ENCODE results near the gene TRUB2.
A peak's percentile ranks its signal among the peaks of the same experiment; 100 is the strongest.
"Not testable (repeated sequence)": the region's sequence is repeated elsewhere in the genome, so short reads cannot be mapped to it uniquely, and the experiment has no call there.

TRUB2 gene

DNA sequence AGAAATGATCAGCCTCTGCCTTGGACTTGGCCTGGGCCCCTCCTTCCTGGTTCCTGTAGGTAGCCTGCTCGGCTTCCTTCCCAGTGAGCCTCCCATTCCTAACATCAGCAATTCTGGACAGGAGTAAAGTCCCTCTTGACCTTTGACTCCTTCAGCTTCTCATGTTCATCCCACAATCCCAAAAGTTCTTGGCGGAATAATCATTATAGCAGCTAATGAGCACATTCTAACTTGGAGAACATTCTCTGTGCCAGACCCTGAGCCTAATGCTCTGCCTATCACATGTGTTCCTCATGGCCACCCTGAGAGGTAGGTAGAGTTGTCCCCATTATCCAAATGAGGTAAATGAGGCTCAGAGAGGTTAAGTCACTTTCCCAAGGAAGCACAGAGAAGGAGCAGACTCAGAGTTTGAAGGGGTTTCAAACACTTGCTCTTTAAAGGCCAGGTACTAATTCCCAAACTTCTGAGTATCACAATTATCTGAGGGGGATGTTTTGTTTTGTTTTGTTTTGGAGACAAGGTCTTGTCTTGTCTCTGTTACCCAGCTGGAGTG lies 24.9 kb downstream of the TRUB2 start:
- no peak for DNase-seq

- DNase-seq: no peak
Measured at GRCh38 chr9:128296340-128297220, 25.7 kb downstream of the TRUB2 start.

DNA sequence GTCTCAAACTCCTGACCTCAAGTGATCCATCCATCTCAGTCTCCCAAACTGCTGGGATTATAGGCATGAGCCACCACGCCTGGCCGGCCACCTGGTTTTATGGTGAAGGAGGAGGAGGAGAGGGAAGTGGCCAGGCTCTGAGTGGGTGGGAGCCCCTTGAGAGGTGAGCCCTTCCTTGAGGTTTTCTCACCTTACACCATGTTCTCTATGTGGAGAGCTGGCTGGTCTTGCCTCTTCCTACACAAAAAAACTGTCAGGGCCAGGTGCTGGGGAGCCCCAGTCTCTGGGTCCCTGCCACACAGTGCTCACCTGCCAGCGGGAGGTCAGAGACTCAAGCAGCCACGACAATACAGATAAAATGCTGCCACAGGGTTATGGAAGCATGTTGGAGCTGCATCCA lies 28.1 kb downstream of the TRUB2 start:
- no peak for DNase-seq

GRCh38 chr9:128293091-128293490 lies 29.2 kb downstream of the TRUB2 start:
- no peak for DNase-seq

GRCh38 chr9:128292009-128292408 lies 30.2 kb downstream of the TRUB2 start:
- DNase-seq: no peak

DNA sequence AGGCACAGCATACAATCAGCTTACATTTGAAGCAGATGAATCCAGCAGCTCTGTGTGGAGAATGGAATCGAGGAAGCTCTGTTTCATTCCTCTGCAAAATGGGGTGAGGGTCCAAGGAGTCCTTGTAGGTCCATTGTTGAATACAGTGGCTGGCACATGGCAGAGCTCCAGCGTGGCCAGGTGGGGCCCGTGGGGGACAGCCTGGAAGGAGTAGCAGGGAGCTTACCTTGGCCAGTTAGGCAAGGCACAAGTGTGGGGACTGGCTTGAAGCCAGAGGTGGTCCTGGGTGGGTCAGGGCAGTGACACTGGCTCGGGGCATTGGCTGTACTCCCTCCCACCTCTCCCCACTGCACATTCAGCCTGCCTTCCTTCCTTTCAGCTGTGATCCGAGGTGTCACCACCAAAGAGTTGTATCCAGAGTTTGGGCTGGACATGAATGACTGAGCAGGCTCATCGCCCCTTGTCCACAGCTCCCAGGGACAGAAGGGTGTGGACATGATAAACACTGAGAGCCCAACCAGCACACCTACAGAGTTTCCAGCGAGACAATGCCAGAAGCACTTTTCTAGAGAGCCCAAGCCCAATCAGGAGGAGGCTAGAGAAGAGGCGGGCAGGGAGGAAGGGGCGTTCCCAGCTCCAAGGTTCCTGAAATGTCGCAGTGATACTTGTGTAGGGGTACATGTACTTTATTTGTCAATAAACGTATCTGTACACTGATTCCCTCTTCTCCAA lies 33.8 kb downstream of the TRUB2 start:
- no peak for DNase-seq

- peak; percentile 14 to 55 for DNase-seq
Measured at GRCh38 chr9:128286440-128286839, 35.8 kb downstream of the TRUB2 start.

DNA sequence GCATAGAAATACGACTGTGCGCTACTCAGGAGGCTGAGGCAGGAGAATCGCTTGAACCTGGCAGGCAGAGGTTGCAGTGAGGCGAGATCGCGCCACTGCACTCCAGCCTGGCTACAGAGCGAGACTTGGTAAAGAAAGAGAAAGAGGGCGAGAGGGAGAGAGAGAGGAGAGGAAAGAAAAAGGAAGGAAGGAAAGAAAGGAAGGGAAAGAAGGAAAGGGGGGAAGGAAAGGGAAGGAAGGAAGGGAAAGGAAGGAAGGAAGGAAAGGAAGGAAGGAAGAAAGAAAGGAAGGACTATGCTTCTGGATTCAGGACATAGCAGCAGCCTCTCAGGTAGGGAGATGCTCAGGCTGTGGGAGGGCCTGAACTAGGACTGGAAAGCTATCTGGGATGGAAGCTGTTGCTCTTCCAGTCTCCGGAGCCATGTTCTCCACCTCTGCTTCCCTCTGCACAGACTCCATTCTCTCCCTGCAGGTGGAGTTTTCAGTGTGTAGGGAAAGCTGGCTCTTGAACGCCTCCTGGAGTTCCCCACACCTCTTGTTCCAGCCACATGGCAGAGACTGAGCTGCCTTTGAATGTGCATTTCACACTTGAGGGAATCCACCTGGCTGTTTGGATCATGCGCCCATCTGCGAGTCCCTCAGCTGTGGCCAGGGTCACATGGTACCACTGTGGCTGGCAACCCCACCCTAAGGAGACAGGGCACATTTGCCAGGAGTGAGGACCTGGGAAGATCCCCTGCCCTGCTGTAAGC lies 37.0 kb downstream of the TRUB2 start:
- no peak for DNase-seq

- DNase-seq: no peak
Measured at GRCh38 chr9:128282500-128282899, 39.7 kb downstream of the TRUB2 start.

DNA sequence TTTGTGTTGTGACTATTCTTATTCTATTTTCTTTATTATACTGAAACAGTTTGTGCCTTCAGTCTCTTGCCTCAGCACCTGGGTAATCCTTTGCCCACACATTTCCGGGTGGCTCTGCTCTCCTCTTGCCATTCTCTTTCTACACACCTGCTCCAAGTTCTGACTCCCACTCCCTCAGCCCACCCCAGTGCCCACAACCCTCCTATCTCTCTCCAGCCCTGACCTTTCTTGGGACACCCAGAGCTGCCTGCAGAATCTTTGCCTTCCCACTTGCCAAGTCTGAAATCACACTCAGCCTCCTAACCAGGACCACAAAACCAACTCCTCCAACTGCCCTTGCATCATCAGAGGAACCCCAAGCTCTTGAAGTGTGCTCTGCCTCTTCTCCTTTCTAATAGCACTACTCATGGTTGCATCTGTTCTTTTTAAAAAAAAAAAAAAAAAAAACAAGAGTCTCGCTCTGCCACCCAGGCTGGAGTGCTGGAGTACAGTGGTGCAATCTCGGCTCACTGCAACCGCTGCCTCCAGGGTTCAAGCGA lies 42.1 kb downstream of the TRUB2 start:
- DNase-seq: no peak

- DNase-seq: not testable (repeated sequence)
Measured at GRCh38 chr9:128279088-128280073, 42.9 kb downstream of the TRUB2 start.

DNA sequence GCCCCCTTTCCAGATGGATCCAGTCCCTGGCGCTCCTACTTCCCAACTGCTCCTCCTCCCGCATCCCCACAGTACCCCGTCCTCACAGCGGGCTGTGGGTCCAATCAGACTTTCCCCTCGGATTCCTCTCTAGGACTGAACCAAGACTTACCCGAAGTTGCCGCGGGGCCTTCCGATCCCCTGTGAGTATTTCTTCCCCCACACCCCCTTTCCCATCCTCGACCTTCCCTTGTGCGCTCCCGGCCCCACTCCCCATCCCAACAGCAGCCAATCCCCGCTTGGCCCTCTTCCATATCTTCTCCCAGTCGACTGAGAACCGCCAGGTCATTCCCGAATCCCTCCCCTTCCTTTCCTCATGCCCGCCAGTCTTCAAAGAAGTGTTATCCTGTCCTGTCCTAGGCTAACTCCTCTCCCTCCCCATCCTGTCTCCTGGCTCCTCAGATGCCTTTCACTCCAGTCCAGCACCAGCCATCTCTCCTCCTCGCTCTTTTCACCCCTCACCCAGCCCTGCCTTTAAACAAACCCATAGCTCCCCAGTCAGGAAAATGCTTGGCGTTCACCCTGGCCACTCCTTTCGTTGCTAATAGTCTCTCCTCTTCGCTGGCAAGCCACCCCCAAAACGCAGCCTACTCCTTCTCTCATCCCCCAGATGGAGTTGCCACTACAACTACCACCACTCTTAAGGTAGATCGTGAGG lies 45.5 kb downstream of the TRUB2 start:
- DNase-seq: no peak

DNA sequence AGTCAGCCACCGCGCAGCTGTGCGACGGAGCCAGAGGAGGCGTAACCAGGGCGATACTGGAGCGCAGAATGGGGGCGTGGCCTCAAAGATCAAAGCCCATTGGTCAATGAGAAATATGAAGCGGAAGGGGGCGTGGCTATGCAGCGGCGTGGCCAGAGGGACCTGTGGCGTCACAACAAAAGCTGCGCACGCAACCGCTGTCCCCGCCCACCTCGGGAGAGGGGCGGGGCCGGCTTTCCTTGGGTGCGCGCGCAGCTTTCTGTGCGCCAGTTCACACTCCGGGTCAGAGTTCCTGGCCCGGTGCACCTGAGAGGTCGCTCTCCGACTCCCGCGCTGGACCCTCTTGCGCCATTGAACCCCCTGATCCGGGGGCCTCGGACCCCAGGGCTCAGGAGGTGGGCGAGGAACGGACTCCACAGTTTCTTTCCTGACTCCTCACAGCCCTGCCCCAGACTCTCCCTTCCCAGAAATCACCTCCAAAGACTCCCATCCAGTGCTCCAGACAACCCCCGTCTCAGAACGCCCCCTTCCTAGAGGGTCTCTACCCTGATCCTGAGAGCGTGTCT lies 46.2 kb downstream of the TRUB2 start, which contains the start of gene SWI5:
Gene SWI5, plus strand, starts transcription at position 269 of the 566 bp plus-strand sequence.
- peak; percentile 90 to 98 for DNase-seq

- DNase-seq: no peak
Measured at GRCh38 chr9:128275198-128276007, 46.8 kb downstream of the TRUB2 start, which contains the start of gene GOLGA2. Gene GOLGA2, minus strand, starts transcription at chr9:128276007. Its CDS starts 31 bp downstream, at chr9:128275976.

DNA sequence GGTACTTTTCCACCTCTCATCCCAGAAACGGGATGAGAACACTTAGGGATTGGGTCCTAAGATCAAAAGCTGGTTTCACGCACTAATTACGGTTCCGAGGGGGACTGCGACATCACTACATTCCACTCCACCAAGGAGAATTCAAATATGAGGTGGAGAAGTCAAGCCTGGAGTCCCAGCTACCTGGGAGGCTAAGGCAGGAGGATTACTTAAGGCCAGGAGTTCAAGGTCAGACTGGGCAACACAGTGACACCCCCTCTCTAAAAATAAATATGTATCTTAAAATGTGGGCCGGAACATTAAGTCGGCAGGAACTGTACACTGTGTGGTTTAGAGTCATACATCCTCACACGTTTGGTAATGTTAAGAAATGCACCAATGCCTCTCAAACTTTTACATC lies 48.0 kb downstream of the TRUB2 start:
- DNase-seq: no peak

GRCh38 chr9:128271512-128271911 lies 50.7 kb downstream of the TRUB2 start:
- DNase-seq: no peak

DNA sequence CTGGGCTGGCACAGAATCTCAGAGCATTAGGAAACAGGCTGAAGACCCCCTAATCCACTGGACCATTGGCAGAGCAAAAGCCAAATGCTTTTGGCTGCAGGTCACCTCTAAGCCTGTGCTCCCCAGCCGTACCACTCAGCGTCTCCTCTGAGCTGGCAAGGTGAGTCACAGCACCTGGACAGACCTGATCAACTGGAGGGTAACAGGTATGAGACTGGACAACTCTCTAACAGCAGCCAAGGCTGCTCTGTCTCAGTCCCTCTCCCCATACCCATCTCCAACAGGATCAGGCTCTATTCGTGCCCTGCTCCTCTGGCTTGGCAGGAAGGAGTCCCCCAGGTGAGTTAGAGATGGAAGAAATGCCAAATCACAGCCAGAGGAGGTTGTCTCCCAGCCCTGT lies 51.1 kb downstream of the TRUB2 start:
- DNase-seq: no peak

GRCh38 chr9:128266868-128267590 lies 55.2 kb downstream of the TRUB2 start:
- no peak for DNase-seq

Measured in NCI-H446 (cell line).